ENCODE data around the gene KCNT1. TPM values are rescaled to one million over a fixed set of nuclear protein-coding genes. Genes with fewer than 3 reads are reported as not detected.

KCNT1 gene
- polyA plus RNA-seq, 1 experiment: not detected

DNA sequence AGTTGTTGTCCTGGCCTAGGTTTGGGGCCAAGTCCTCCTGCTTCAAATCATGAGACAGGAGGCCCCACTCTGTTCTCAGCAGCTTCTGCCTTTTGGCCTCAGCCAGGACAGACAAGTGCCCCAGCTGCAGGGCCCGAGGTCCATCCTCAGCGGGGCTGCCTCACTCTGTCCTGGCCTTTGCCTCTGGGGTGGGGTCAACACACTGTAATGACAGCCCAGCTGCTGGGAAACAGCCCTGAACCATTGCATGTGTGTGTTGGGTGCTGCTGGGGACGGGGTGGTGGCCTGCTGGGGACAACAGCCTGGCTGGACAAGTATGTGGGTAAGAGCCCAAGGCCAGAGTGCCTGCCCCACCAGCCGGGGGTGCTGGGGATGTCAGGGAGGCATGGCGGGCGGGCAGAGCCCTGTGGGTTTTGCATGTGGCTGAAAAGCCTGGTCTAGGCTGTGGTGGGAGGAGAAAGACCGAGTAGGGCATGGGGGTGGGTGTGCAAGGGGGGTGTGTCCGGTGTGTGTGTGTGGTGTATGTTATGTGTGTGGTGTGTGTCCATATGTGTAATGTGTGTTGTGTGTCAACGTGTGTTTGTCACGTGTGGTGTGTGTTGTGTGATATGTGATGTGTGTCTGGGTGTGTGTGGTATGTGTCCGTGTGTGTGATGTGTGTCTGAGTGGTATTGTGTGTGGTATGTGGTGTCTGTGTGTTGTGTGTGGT is 71.7 kb downstream of the KCNT1 start:
- ChIA-PET CTCF (no interaction called here), POLR2A (no interaction called here)
- Histone ChIP-seq H3K27ac (ENCODE audit: low read depth, low read length) (no peak overlapping the region), H3K27me3 (ENCODE audit: control insufficient read depth, insufficient read depth, low read length) (no peaks in the 10 kb centered on the region), H3K4me3 (ENCODE audit: low read depth, low read length) (no peak overlapping the region), H3K9me3 (ENCODE audit: control insufficient read depth, insufficient read depth, low read length) (peaks cover 36% of the 10 kb centered on the region)
- TF ChIP-seq, protein P1, sequence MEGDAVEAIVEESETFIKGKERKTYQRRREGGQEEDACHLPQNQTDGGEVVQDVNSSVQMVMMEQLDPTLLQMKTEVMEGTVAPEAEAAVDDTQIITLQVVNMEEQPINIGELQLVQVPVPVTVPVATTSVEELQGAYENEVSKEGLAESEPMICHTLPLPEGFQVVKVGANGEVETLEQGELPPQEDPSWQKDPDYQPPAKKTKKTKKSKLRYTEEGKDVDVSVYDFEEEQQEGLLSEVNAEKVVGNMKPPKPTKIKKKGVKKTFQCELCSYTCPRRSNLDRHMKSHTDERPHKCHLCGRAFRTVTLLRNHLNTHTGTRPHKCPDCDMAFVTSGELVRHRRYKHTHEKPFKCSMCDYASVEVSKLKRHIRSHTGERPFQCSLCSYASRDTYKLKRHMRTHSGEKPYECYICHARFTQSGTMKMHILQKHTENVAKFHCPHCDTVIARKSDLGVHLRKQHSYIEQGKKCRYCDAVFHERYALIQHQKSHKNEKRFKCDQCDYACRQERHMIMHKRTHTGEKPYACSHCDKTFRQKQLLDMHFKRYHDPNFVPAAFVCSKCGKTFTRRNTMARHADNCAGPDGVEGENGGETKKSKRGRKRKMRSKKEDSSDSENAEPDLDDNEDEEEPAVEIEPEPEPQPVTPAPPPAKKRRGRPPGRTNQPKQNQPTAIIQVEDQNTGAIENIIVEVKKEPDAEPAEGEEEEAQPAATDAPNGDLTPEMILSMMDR (IDR thresholded peaks at IDR 0.05; ENCODE audit: low read depth, low read length): no peak
- DNase-seq (ENCODE audit: low read depth, low spot score): no peak

DNA sequence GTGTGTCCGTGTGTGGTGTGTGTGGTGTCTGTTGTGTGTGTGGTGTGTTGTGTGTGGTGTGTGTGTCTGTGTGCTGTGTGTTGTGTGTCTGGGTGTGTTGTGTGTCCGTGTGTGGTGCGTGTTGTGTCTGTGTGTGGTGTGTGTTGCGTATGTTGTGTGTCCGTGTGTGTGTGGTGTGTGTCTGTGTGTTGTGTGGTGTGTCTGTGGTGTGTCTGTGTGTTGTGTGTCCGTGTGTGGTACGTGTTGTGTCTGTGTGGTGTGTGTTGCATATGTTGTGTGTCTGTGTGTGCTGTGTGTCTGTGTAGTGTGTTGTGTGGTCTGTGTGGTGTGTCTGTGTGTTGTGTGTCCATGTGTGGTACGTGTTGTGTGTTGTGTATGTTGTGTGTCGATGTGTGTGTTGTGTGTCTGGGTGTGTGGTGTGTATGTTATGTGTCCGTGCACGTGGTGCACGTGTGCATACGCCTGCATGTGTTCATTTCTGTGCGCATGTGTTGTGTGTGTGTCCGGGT is 72.3 kb downstream of the KCNT1 start:
- no peak overlapping the region for H3K4me3 ChIP-seq (ENCODE audit: low read depth, low read length)
- CTCF ChIA-PET: no interaction called here
- POLR2A ChIA-PET: no interaction called here

DNA sequence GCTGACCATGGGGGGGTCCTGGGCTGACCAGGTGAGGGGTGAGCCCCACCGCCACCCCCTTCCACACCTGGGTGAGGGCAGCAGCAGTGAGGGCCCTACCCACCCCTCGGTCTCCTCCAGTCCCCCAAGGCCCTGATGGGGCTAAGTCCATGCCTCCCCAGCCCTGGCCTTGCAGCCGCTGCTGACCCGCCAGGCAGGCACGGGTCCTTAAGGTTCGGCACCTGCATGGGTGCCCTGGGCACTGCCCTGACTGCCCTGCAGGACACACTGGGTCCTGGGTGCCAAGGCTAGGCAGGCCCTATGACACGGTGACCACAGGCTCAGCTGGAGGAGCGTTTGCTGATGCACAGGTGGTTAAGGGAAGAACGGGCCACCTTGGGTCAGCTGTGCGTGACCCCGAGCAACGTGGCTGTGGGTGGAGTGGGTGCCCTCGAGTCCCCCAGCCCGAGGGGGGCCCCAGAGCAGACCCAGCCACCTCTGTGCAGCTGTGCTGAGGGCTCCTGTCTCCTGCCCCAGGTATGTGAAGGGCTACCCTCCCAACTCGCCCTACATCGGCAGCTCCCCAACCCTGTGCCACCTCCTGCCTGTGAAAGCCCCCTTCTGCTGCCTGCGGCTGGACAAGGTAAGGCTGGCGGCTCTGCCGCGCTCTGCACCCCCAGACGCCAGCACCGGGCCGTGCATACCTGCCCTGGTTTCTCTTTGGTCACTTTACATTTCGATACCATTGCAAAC is 73.0 kb downstream of the KCNT1 start:
- Histone ChIP-seq H3K9me3 (ENCODE audit: control insufficient read depth, insufficient read depth, low read length) (peaks cover 24% of the 10 kb centered on the region; the same call in 1 of the 2 replicates), H3K27ac (ENCODE audit: low read depth, low read length) (no peak overlapping the region), H3K4me3 (ENCODE audit: low read depth, low read length) (no peak overlapping the region), H3K27me3 (ENCODE audit: control insufficient read depth, insufficient read depth, low read length) (no peaks in the 10 kb centered on the region)
- no peak for DNase-seq (ENCODE audit: low read depth, low spot score)
- CTCF ChIA-PET: no interaction called here
- POLR2A ChIA-PET: no interaction called here
- TF ChIP-seq, protein P1 (IDR thresholded peaks at IDR 0.05; ENCODE audit: low read depth, low read length): no peak

More for the DNA sequence above, 72.3 kb downstream of the KCNT1 start:
- TF ChIP-seq, protein P1 (IDR thresholded peaks at IDR 0.05; ENCODE audit: low read depth, low read length): no peak
- peaks cover 30% of the 10 kb centered on the region for H3K9me3 ChIP-seq (ENCODE audit: control insufficient read depth, insufficient read depth, low read length)
- H3K27ac ChIP-seq (ENCODE audit: low read depth, low read length): no peak overlapping the region
- no peaks in the 10 kb centered on the region for H3K27me3 ChIP-seq (ENCODE audit: control insufficient read depth, insufficient read depth, low read length)
- no peak for DNase-seq (ENCODE audit: low read depth, low spot score)

DNA sequence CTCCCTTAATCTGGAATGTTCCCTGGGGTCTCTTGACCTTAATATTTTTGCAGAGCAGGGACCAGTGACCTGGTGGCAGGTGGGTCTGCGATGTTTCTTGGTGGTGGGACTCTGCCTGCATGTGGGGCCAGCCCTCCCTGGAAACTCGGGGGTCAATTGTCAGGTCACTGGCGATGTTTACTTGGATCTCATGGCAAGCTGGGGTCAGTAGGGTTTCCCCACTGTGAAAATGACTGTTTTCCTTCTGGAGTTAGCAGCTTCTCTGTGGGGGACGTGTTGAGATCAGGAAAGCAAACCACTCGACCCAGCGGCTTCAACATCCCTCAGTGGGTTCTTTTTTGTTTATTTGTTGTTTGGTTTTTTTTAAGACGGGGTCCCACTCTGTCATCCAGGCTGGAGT is 73.9 kb downstream of the KCNT1 start:
- DNase-seq (ENCODE audit: low read depth, low spot score): no peak
- TF ChIP-seq, protein P1 (IDR thresholded peaks at IDR 0.05; ENCODE audit: low read depth, low read length): no peak
- POLR2A ChIA-PET: no interaction called here
- H3K4me3 ChIP-seq (ENCODE audit: low read depth, low read length): no peak overlapping the region
- H3K27me3 ChIP-seq (ENCODE audit: control insufficient read depth, insufficient read depth, low read length): no peaks in the 10 kb centered on the region
- peaks cover 15% of the 10 kb centered on the region; the same call in 1 of the 2 replicates for H3K9me3 ChIP-seq (ENCODE audit: control insufficient read depth, insufficient read depth, low read length)
- H3K27ac ChIP-seq (ENCODE audit: low read depth, low read length): no peak overlapping the region
- CTCF ChIA-PET: no interaction called here

Data from AG04450 (cell line).